HepG2 (cell line): ENCODE measurements around the gene MCM6. TPM values are rescaled to one million over a fixed set of nuclear protein-coding genes. Genes with fewer than 3 reads are reported as not detected.

Experiments used
- ARID2 ChIP-seq: sonication (generic); formaldehyde crosslinking; IDR thresholded peaks from 2 replicates; pipeline ENCODE4 v1.8.1; 2022; ENCODE audit warnings: mild to moderate bottlenecking, missing genetic modification reagents, borderline replicate concordance
- CHD4 ChIP-seq: fragments of 200-600 bp; sonication (generic); IDR thresholded peaks from 2 replicates; pipeline ENCODE4 v1.7.0; 2017; ENCODE audit warnings: mild to moderate bottlenecking, low read length, borderline replicate concordance
- FOXO1 ChIP-seq: sonication (generic); formaldehyde crosslinking; IDR thresholded peaks from 2 replicates; pipeline ENCODE4 v1.4.0; 2020; ENCODE audit warnings: missing genetic modification reagents
- MIER2 ChIP-seq: IDR thresholded peaks from 2 replicates; pipeline ENCODE4 v1.6.1; 2016; ENCODE audit warnings: missing biosample characterization, missing genetic modification reagents
- NFYC ChIP-seq: IDR thresholded peaks from 2 replicates; pipeline ENCODE4 v1.6.1; 2016; ENCODE audit warnings: missing genetic modification reagents, missing compliant biosample characterization
- U2AF2 ChIP-seq: fragments of 200-400 bp; formaldehyde crosslinking; IDR thresholded peaks from 2 replicates; pipeline ENCODE4 v1.6.1; 2017; ENCODE audit warnings: low read depth, mild to moderate bottlenecking, low read length
- ZBTB44 ChIP-seq: sonication (generic); formaldehyde crosslinking; IDR thresholded peaks from 2 replicates; pipeline ENCODE4 v1.4.0; 2020; ENCODE audit warnings: missing genetic modification reagents
- ZNF557 ChIP-seq: sonication (generic); formaldehyde crosslinking; IDR thresholded peaks from 2 replicates; pipeline ENCODE4 v1.4.0; 2020; ENCODE audit warnings: missing genetic modification reagents
- ZNF687 ChIP-seq: sonication (generic); formaldehyde crosslinking; IDR thresholded peaks from 2 replicates; pipeline ENCODE4 v1.5.1; 2020; ENCODE audit warnings: mild to moderate bottlenecking, missing genetic modification reagents, moderate library complexity
- ZNF772 ChIP-seq: sonication (generic); formaldehyde crosslinking; IDR thresholded peaks from 2 replicates; pipeline ENCODE4 v1.5.0; 2020; ENCODE audit warnings: mild to moderate bottlenecking, missing genetic modification reagents
- polyA plus RNA-seq, 8 experiments: library from polyadenylated mRNA; depleted of rRNA in 3 of 8; stranded (reverse) in 7 of 8; unstranded in 1 of 8; fragments of >200 nt; fragmentation: Illumina TruSeq in 4 of 8; extraction: Trizol in 4 of 8; gene quantifications; 2 replicates each; pipeline versions ENCODE4 v1.2.1 to v1.2.3, GENCODE V29; 2011 to 2016; ENCODE audit warnings: low read depth in 4 of 8, missing spikeins in 1 of 8, mixed read lengths in 1 of 8; ENCODE audit not compliant: insufficient read depth in 1 of 8
- total RNA-seq, 5 experiments: library from RNA; depleted of rRNA; stranded (reverse); fragments of >200 nt; fragmentation: Illumina TruSeq; extraction: Trizol; gene quantifications; 2 replicates each; pipeline ENCODE4 v1.2.3, GENCODE V29; 2016; ENCODE audit warnings: low read depth in 1 of 5
- TF ChIP-seq, protein P1 (sequence below): fragments of 450-650 bp; IDR thresholded peaks from 2 replicates; pipeline ENCODE4 v1.6.1; 2017
- TF ChIP-seq, protein P2 (sequence below), 2 experiments: sonication (generic) in 1 of 2; formaldehyde crosslinking in 1 of 2; IDR thresholded peaks; 2 replicates each; pipeline versions ENCODE4 v1.4.0 to v1.6.1; 2016 to 2020; ENCODE audit warnings: borderline replicate concordance in 1 of 2, low read depth in 1 of 2, mild to moderate bottlenecking in 1 of 2, missing genetic modification reagents in 1 of 2

MCM6 gene
- total and polyA plus RNA-seq, 2 of the 13 experiments (the other 11 are each of a cell fraction or from before 2014, with no cell fraction given), result 9.7 to 18.7 TPM

DNA sequence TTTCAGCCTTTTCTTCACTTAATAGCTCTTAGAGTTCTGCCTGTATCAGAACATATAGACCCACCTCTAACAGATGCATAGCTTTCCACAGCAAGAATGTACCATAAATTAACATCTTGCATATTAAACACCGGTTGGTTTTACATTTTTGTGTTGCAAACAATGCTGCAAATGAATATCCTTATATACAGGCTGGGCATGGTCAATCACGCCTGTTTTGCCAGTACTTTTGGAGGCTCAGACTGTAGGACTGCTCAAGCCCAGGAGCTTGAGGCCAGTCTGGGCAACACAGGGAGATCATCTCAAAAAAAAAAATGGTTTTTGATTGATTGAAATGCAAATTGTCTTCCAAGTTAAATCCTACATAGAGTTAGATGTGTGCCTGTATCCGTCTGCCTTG is 37.7 kb downstream of the MCM6 start (continued):
- TF ChIP-seq ZNF687 (no peak), ARID2 (no peak), ZNF772 (CRISPR knock-in tag) (no peak), MIER2 (CRISPR knock-in tag) (no peak), FOXO1 (CRISPR knock-in tag) (no peak), ZBTB44 (no peak), NFYC (CRISPR knock-in tag) (no peak), ZNF557 (CRISPR knock-in tag) (no peak), U2AF2 (no peak), CHD4 (no peak)
- TF ChIP-seq, protein P1, sequence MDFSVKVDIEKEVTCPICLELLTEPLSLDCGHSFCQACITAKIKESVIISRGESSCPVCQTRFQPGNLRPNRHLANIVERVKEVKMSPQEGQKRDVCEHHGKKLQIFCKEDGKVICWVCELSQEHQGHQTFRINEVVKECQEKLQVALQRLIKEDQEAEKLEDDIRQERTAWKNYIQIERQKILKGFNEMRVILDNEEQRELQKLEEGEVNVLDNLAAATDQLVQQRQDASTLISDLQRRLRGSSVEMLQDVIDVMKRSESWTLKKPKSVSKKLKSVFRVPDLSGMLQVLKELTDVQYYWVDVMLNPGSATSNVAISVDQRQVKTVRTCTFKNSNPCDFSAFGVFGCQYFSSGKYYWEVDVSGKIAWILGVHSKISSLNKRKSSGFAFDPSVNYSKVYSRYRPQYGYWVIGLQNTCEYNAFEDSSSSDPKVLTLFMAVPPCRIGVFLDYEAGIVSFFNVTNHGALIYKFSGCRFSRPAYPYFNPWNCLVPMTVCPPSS, result no peak
- TF ChIP-seq, protein P2, sequence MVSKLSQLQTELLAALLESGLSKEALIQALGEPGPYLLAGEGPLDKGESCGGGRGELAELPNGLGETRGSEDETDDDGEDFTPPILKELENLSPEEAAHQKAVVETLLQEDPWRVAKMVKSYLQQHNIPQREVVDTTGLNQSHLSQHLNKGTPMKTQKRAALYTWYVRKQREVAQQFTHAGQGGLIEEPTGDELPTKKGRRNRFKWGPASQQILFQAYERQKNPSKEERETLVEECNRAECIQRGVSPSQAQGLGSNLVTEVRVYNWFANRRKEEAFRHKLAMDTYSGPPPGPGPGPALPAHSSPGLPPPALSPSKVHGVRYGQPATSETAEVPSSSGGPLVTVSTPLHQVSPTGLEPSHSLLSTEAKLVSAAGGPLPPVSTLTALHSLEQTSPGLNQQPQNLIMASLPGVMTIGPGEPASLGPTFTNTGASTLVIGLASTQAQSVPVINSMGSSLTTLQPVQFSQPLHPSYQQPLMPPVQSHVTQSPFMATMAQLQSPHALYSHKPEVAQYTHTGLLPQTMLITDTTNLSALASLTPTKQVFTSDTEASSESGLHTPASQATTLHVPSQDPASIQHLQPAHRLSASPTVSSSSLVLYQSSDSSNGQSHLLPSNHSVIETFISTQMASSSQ (IDR thresholded peaks at IDR 0.05; ENCODE audit: low read depth), result no peak
- TF ChIP-seq, protein P2 (CRISPR knock-in tag; IDR thresholded peaks at IDR 0.05; ENCODE audit: borderline replicate concordance), result no peak
